ENCODE results near the gene TRMT10C. TPM values are rescaled to one million over a fixed set of nuclear protein-coding genes. Genes with fewer than 3 reads are reported as not detected.
A peak's percentile ranks its signal among the peaks of the same experiment; 100 is the strongest.
"Not testable (repeated sequence)": the region's sequence is repeated elsewhere in the genome, so short reads cannot be mapped to it uniquely, and the experiment has no call there.

TRMT10C gene
- total RNA-seq, 1 donor from 2014 or later = 85.9 TPM

- no peak for DNase-seq (ENCODE audit: low spot score)
- H3K4me3 ChIP-seq = no peak overlapping the region
- H3K27ac Mint-ChIP-seq = no peak overlapping the region
- H3K36me3 ChIP-seq = no peaks in the 10 kb centered on the region
- no peaks in the 10 kb centered on the region for H3K27me3 ChIP-seq
- H3K27ac ChIP-seq = no peak overlapping the region
- TF ChIP-seq CTCF (IDR thresholded peaks at IDR 0.05) = no peak
- H3K4me1 Mint-ChIP-seq = no peaks in the 10 kb centered on the region
- no peaks in the 10 kb centered on the region for H4K20me1 ChIP-seq (ENCODE audit: low read depth)
- H3K36me3 Mint-ChIP-seq = peaks cover 4% of the 10 kb centered on the region
- H3K79me2 ChIP-seq (ENCODE audit: low read depth) = no peaks in the 10 kb centered on the region
- no peak overlapping the region for H3K9ac ChIP-seq
- H2AFZ ChIP-seq (replicated peaks) = no peak overlapping the region
- peaks cover 7% of the 10 kb centered on the region for H3F3A ChIP-seq (ENCODE audit: low read depth)
- peaks cover 8% of the 10 kb centered on the region for H3K27me3 Mint-ChIP-seq (ENCODE audit: insufficient read depth, low read depth)
- H3K4me3 Mint-ChIP-seq = no peak overlapping the region
- no peaks in the 10 kb centered on the region for H3K9me3 Mint-ChIP-seq
- no peaks in the 10 kb centered on the region for H3K9me3 ChIP-seq (ENCODE audit: low read depth)
- no peak overlapping the region for H3K4me2 ChIP-seq
- H3K4me1 ChIP-seq = no peaks in the 10 kb centered on the region
These were observed 41.5 kb downstream of the TRMT10C start for GRCh38 chr3:101603184-101603583.

- not testable (repeated sequence) for H4K20me1 ChIP-seq (ENCODE audit: low read depth); H3K27ac ChIP-seq; H3K79me2 ChIP-seq (ENCODE audit: low read depth); H3K36me3 Mint-ChIP-seq; H3K27me3 ChIP-seq; H3K4me1 ChIP-seq; H3K9ac ChIP-seq; H3K4me2 ChIP-seq; H3F3A ChIP-seq (ENCODE audit: low read depth); H3K4me1 Mint-ChIP-seq; H3K9me3 Mint-ChIP-seq; H3K27ac Mint-ChIP-seq; H3K9me3 ChIP-seq (ENCODE audit: low read depth); H3K4me3 ChIP-seq; H3K4me3 Mint-ChIP-seq; H3K27me3 Mint-ChIP-seq (ENCODE audit: insufficient read depth, low read depth); H3K36me3 ChIP-seq; DNase-seq (ENCODE audit: low spot score)
- peak overlapping the region; percentile 73 for H2AFZ ChIP-seq (replicated peaks)
These were observed 43.7 kb downstream of the TRMT10C start for GRCh38 chr3:101605398-101605797.

- Histone ChIP-seq H3K9me3 (ENCODE audit: low read depth) (no peaks in the 10 kb centered on the region), H3K9ac (no peak overlapping the region), H3K79me2 (ENCODE audit: low read depth) (no peaks in the 10 kb centered on the region), H3K4me3 (no peak overlapping the region), H4K20me1 (ENCODE audit: low read depth) (no peaks in the 10 kb centered on the region), H3K4me1 (no peaks in the 10 kb centered on the region), H3K27ac (no peak overlapping the region), H3K36me3 (no peaks in the 10 kb centered on the region), H2AFZ (replicated peaks) (no peak overlapping the region), H3K27me3 (no peaks in the 10 kb centered on the region), H3K4me2 (no peak overlapping the region), H3F3A (ENCODE audit: low read depth) (peaks cover 3% of the 10 kb centered on the region)
- TF ChIP-seq EZH2phosphoT487 (IDR thresholded peaks at IDR 0.05) = no peak
- no peak for TF ChIP-seq EZH2 (IDR thresholded peaks at IDR 0.05)
- TF ChIP-seq CTCF (IDR thresholded peaks at IDR 0.05) = no peak
- DNase-seq (ENCODE audit: low spot score) = no peak
- Mint-ChIP-seq H3K4me1 (peaks cover 4% of the 10 kb centered on the region), H3K4me3 (no peak overlapping the region), H3K36me3 (no peaks in the 10 kb centered on the region), H3K27ac (no peak overlapping the region), H3K27me3 (ENCODE audit: insufficient read depth, low read depth) (no peaks in the 10 kb centered on the region), H3K9me3 (no peaks in the 10 kb centered on the region)
These were observed 49.4 kb downstream of the TRMT10C start for GRCh38 chr3:101611023-101611422.

GRCh38 chr3:101613014-101613413 is 51.3 kb downstream of the TRMT10C start:
- not testable (repeated sequence) for H3K36me3 ChIP-seq; H3K4me1 ChIP-seq; H2AFZ ChIP-seq (replicated peaks); H3F3A ChIP-seq (ENCODE audit: low read depth); H3K27me3 Mint-ChIP-seq (ENCODE audit: insufficient read depth, low read depth); H3K4me2 ChIP-seq; H3K79me2 ChIP-seq (ENCODE audit: low read depth); H3K27ac ChIP-seq; H3K9ac ChIP-seq; H3K4me3 ChIP-seq; H3K9me3 Mint-ChIP-seq; H3K36me3 Mint-ChIP-seq; H4K20me1 ChIP-seq (ENCODE audit: low read depth); H3K27me3 ChIP-seq; H3K27ac Mint-ChIP-seq; H3K4me3 Mint-ChIP-seq; H3K9me3 ChIP-seq (ENCODE audit: low read depth); H3K4me1 Mint-ChIP-seq
- DNase-seq (ENCODE audit: low spot score) = peak; percentile 3
